ENCODE results near the gene TYMS.

Gene TYMS

DNA sequence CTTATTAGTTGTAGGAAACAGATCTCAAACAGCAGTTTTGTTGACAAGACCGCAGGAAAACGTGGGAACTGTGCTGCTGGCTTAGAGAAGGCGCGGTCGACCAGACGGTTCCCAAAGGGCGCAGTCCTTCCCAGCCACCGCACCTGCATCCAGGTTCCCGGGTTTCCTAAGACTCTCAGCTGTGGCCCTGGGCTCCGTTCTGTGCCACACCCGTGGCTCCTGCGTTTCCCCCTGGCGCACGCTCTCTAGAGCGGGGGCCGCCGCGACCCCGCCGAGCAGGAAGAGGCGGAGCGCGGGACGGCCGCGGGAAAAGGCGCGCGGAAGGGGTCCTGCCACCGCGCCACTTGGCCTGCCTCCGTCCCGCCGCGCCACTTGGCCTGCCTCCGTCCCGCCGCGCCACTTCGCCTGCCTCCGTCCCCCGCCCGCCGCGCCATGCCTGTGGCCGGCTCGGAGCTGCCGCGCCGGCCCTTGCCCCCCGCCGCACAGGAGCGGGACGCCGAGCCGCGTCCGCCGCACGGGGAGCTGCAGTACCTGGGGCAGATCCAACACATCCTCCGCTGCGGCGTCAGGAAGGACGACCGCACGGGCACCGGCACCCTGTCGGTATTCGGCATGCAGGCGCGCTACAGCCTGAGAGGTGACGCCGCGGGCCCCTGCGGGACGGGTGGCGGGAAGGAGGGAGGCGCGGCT lies at the start of gene TYMS:
TSS of gene TYMS (plus strand) at position 343 of the 690 bp plus-strand sequence. CDS start at position 433, 90 bp downstream.
- DNase-seq (ENCODE audit: low read depth): peak; percentile 52

DNA sequence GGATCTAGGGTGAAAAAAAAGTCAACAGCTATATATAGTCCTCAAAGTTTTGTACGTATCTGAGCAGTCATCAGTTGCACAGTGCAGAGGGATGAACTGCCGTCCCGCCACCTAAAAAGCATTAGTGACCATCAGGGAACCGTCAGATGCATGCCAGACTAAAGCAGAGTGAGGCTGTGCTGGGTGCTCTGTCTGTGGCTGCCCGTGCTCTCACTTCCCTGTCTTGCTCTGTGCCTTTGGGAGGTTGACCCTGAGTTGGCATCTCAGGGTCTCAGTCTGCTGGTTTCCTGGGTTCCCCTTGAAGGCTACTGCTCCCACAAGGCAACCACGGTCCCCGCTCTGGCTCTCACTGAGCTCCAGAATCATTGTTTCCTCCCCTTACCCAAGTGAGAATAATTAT lies 49.5 kb upstream of the TYMS start:
- no peak for DNase-seq (ENCODE audit: low read depth)

DNA sequence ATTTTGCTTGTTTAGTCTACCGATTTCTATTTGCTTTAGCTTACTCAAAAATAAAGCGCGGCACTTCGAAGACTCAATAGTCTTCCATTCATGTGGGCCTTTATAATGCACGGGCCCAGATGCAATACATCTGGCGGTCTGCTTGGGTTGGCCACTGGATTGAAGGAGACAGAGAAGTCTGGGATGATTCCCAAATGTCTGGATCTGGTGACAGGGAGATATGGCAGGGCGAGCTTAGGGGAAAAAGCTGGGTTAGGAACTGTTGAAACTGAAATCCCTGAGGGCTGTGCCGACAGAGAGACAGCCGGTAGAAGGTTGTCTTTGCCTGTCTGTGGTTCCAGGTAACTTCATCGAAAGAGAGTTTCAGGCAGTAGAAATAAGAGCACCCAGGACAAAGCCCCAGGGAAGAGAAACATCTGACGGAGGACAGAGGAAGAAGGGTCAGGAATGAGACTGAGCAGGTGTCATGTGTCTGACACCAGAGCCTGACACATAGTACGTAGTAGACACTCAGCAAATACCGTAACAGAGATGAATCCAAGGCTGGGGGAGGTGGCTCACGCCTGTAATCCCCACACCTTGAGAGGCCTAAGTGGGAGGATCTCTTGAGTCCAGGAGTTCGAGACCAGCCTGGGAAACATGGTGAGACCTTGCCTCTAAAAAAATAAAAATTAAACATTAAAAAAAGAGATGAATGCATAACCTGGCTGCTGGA lies 47.1 kb upstream of the TYMS start:
- no peak for DNase-seq (ENCODE audit: low read depth)

DNA sequence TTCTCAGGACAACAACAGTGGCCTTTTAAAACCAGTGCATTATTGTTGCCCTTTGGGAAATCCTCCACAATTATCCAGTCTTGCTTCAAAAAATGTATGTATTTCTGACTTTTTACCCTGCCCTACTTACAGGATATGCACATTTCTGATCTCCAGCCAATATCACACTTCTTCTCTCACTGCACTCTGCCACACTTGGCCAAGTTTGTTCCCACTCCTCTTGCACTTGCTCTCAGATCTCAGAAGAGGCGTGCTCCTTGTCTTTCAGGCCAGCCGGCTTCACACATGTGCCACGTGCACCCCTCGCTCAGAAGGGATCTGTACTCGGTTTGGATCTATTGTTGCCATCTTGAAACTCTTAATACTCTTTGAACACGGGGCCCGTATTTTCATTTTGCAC lies 45.3 kb upstream of the TYMS start:
- no peak for DNase-seq (ENCODE audit: low read depth)

DNA sequence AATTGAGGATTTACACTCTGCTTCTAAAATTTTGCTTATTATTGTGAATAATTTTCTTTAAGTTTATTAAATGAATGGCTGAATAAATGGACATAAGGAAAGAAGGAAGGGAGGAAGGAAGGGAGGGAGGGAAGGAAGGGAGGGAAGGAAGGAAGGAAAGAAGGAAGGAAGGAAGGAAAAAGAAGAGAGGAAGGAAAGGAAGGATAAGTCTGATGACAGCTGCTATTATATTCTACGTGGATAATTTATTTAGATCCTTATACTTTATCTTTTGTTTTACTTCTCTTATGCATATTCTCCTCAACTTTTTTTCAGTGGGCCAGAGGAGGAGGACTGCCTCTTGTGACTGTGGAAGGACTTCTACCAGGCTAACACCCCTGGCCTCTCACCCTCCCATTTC lies 43.3 kb upstream of the TYMS start:
- DNase-seq (ENCODE audit: low read depth): no peak

DNA sequence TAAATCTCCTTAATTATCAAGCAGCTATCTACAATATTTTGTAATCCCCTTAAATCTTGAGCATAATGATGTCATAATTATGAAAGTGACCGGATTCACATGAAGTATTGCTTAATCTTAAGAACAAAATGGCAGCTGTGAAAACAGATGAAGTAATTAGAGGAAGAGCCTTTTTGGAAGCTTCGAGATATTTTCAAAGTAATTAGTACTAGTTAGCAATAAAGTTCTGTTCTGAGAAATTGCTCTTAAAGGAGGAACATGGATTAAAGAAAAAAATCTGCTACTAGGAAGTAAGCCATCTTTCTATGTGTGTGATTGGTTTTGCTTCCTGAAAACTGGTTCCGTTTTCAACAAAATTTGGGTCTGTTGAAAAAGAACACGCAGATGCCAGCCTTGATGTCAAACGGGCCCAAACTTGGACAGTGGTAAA lies 42.3 kb upstream of the TYMS start:
- DNase-seq (ENCODE audit: low read depth): no peak

DNA sequence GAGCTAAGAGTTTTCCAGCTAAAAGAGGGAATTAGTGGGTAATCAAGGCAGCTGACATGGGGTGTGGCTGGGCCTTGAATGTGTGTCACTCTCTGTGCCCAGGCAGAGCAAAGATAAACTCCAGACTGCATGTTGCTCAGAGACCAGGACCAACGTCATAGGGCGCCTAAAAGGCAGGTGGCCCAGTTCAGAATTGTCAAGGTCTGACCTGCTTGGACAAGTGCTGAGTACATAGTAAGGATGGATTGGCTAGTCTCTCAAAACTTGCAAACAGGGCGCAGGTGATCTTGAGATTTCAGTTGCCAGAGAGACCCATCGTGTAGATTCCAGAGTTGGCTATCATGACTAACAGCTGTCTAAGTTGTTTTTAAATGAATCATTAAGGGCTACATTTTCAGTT lies 41.7 kb upstream of the TYMS start:
- DNase-seq (ENCODE audit: low read depth): peak; percentile 16

DNA sequence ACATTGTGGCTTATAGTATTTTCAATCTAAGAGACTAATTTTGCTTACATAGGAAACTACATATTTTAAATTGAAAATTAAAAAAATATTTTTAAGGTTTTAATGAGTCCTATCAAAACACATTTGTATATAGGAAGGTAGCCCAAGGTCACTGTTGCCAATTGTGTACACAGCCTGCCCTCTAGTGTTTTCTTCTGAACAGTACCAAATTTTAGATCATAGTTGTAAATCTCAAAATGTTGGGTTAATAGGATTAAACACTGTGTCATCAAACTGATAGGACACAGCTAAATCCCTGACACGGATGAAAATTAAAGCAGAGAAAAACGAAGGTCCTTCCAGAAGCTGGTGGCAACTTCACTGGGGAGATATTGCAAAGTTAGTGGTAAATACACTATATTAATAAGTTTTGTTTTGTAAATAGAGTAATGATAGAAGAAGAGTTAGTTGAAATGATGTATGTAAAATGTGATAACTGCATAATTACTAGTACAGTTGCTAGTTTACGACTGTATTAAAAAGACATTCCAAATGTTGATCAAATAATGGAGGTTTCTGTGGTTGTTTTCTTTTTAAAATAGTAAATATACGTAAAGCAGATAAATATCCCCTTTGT lies 41.0 kb upstream of the TYMS start:
- DNase-seq (ENCODE audit: low read depth): peak; percentile 65

DNA sequence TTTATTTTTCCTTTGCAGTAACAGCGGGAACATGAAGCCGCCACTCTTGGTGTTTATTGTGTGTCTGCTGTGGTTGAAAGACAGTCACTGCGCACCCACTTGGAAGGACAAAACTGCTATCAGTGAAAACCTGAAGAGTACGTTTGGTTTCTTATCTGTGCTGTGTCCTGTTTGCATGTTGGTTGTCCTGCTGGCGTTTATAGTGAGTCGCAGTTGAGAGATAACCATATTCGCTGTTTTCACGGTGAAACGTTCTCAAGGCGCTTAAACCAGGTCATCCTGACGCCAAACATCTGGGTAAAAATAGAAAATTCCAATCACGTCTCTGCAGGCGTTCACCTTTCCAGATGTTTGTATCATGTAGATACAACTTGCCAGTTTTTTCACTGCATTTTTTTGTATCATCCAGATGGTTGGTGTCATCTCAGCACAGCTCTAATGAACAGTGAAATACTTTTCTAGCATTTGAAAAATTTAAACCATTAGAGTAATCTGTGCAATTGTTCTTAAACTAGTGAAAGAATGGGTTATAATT lies 39.4 kb upstream of the TYMS start:
- DNase-seq (ENCODE audit: low read depth): no peak

DNA sequence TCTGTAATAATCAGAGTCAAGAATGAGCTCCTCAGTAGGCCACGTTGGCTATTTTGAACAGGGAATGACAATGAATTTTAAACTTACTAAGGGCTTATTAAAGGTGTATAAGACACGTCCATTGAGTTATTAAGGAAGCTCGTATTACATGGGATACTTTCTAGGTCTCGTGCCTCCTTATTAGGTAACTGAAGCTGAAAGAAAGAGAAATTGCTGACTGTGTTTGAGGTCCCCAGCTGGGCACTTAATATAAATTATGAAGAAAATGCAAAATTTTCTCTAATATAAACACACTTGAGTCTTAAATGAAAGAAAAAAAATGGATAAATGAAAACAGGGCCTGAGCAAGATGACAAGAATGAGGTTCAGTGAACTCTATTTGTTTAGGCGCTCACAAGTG lies 38.8 kb upstream of the TYMS start:
- DNase-seq (ENCODE audit: low read depth): no peak

DNA sequence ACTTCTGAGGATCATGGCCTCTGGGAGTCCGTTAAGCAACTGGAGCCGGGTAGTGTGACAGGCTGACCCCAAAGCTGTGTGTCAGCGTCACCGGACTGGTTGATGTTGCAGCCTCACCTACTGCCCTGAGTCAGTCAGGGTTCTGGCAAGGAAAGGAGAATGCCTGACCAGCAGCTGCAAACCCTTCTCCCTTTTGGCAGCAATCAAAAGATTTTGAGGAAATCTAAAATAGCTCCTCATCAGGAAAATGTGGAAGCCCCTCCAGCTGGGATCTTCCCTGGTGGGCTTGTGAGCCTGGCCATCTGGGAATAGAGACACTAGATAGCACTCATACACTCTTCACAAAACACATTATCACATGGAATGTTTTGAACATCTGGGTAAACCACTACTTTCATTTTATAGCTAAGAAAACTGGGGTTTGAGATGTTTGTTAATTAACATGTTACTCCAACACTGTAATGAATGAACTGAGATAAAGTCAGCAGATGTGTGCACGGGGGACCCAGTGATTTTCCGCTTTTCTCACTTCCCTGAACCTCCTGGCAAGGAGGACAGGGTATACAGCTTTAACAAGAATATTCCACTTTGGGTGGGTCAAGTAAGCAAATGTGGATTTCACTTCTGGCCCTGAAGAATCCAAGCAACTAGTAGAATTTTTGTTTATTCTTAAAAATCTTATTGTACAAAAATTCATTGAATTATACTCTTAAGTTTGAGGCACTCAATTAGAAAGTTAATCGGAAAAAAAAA lies 36.0 kb upstream of the TYMS start:
- DNase-seq (ENCODE audit: low read depth): peak; percentile 46

DNA sequence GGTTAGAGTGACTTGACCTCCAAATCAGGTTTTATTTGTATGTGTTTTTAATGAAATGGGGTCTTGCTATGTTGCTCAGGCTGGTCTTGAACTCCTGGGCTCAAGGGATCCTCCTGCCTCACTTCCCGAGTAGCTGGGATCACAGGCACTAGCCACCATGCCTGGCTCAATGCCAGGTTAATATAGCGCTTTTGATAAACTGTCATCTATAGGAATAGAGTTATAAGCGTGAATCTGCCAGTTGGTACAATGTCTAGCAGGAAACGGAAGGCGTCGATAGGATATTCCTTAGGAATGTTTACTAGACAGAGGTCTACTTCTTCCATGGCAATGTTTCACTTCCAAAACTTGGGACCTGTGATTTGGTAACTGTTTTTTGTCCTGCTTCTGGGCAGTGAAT lies 35.2 kb upstream of the TYMS start:
- DNase-seq (ENCODE audit: low read depth): no peak

DNA sequence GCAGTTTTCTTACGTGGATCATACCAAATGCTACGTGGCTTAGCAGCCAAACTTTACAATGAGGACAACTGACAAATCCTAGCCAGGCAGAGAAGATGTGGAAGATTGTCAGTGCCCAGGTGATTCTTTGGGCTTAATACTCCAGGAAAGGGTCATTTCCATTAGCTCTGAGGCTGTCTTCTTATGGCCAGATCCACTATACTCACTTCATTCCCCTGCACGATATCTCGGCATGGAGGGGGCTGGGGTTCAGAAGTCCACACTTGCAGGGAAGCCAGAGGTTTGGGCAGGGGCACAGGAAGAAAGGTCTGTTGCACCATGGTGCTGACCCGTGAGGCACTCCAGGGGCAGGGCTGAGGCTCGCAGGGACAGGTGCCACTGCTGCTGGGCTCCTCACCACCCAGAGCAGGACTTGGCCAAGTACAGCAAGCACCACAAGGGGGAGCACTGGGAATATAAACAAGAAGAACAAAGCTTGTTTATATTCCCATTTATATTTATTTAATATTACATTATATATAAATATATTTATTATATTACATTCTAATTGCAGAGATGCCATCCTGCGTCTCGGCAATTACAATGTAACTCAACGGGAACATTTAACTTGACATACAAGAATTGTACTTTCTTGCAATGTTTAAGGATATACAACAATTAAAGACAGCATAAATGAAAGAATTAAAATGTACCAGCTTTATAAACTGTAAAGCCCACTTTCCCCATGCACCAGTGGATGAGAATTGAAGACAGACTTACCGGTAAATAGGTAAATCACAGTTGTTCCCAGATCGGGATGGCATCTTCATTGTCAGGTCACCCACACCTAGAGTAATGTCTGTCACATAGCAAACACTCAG lies 33.5 kb upstream of the TYMS start:
- peak; percentile 65 for DNase-seq (ENCODE audit: low read depth)

DNA sequence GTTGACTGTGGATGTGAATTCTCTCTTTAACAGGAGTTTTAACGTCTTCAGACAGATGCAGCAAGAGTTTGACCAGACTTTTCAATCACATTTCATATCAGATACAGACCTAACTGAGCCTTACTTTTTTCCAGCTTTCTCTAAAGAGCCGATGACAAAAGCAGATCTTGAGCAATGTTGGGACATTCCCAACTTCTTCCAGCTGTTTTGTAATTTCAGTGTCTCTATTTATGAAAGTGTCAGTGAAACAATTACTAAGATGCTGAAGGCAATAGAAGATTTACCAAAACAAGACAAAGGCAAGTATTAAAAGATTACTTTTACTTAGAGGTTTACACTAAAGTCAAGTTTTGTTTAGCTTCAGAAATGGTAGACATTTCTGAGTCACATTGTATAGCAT lies 30.2 kb upstream of the TYMS start:
- DNase-seq (ENCODE audit: low read depth): no peak

DNA sequence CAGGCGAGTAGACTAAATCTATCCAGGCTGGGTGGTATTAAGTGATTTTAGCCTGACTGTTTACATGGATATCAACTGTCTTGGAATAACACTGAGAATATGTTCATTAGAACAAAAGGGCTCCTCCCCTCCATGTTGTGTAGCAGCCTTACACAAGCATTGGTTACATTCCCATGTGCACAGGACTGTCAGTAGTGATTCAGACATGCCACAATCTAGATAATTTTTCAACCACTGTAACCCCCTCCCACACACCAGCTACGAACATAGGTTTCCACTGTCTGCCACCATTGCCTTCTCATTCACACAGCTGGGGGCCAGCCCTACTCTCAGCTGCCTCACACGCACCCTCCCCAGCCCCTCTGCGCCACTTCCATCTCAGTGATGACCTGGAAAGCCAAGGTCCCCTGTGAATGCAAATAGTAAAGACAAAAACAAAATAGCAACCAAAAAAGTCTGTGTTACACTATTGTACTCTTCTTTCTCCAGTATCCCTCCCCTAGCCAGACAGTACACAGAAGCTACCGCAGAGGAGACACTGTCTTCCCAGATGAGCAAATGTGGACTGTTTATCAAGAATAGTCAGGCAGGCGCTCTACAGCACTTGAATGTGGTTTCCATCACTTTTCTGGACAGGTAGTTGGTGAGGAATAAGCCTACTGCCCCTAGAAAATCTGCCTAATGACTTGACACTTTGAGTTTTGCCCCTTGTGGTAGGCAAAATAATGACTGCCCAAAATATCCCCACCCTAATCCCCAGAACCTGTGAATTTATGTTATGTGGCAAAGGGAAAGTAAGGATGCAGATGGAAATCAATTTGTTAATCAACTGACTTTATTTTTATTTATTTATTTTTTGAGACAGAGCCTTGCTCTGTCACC lies 27.9 kb upstream of the TYMS start:
- no peak for DNase-seq (ENCODE audit: low read depth)

DNA sequence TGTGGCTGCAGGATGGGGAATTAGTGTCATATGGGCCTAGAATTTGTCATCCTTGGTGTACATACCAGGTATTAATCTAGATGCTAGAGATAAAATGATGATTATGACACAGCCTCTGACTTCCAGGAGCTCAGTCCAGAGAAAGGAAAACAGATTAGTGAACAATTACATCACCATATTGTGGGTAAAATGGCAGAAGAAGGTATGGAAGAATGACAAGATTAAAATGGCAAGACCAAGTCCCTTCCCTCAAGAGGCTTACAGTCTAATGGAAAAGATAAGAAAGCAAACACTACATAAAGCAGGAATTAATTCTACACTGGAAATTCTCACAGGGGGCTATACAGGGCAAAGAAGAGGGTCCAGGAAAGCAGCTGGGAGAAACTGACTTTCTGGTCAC lies 25.9 kb upstream of the TYMS start:
- DNase-seq (ENCODE audit: low read depth): no peak

DNA sequence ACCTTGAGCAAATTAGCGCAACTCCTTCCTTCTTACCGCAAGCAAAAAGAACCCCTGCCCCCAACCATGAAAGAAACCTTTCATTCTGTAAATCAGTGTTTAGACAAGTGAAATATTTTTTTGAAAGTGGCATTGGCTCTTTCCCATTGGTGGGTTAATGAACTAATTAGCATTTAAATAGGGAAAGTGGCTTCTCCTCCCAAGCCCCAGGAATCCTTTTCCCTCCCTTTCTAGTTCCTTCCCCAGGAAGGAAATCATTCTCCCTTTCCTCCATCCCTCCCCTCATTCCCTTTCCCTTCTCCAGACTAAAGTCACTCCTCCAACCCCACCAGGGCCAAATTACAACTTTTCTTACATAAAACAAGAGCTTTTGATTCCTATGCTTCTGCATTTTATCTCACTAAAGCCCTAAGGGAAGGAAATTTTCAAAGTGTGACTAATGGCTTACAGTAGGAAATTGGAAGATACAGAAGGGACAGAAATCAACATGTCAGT lies 22.9 kb upstream of the TYMS start:
- peak; percentile 65 for DNase-seq (ENCODE audit: low read depth)

DNA sequence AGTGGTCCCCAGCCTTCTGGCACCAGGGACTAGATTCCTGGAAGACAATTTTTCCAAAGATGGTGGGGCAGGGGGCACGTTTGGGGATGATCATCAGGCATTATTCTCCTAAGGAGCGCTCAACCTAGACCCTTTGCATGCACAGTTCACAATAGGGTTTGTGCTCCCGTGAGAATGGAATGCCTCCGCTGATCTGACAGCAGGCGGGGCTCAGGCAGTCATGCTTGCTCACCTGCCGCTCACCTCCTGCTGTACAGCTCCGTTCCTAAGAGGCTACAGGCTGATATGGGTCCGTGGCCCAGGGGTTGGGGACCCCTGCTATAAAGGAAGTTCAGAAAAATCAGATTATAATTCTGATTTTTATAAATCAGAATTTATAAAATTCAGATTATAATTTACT lies 22.3 kb upstream of the TYMS start:
- no peak for DNase-seq (ENCODE audit: low read depth)

DNA sequence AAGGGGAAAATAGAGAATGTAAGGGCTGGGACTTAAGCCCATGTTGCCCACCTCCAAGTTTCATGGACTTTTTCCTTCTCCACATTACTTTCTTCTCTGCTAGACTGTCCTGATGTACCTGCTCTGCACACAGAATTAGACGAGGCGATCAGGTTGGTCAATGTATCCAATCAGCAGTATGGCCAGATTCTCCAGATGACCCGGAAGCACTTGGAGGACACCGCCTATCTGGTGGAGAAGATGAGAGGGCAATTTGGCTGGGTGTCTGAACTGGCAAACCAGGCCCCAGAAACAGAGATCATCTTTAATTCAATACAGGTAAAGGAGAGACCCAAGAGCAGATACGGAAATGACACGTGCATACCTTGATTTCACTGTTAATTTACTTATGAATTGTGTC lies 16.2 kb upstream of the TYMS start:
- DNase-seq (ENCODE audit: low read depth): no peak

DNA sequence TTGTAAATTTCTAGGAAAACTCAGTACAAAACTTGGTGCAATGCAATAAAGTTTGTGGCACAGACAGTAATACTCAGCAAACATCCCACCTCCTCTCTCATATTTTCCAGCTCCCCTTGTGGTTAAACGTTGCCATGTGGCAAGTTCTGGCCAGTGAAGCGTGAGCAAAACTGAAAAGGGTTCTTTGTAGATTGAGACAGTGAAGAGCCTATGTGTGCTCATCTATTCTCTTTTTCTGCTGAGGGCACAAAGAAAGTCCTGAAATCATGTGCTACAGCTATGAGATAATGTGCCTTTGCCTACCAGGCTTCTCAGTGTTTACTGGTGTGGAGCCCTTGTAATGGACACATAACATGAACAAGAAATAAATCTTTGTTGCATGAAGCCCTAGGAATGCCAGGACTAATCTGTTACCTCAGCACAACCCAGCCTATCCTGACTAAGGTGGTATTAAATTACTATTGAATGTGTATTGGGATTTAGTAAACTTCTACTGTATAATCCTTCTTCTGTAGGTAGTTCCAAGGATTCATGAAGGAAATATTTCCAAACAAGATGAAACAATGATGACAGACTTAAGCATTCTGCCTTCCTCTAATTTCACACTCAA lies 13.0 kb upstream of the TYMS start:
- DNase-seq (ENCODE audit: low read depth): no peak
